HepG2 (cell line): ENCODE results near the gene HDGFL2. TPM values are rescaled to one million over a fixed set of nuclear protein-coding genes. Genes with fewer than 3 reads are reported as not detected.

Experiments used
- CTCF ChIP-seq: sonication (generic); formaldehyde crosslinking; IDR thresholded peaks from 2 replicates; pipeline ENCODE4 v1.5.0; 2020; ENCODE audit warnings: mild to moderate bottlenecking, missing genetic modification reagents, moderate library complexity
- HNF4G ChIP-seq, 2 experiments: sonication (generic) in 1 of 2; formaldehyde crosslinking in 1 of 2; IDR thresholded peaks; 2 replicates each; pipeline versions ENCODE4 v1.4.0 to v1.6.1; 2011 to 2020; ENCODE audit warnings: borderline replicate concordance in 2 of 2, low read depth in 2 of 2, mild to moderate bottlenecking in 2 of 2, low read length in 1 of 2, missing genetic modification reagents in 1 of 2, moderate library complexity in 1 of 2
- JUNB ChIP-seq: sonication (generic); formaldehyde crosslinking; IDR thresholded peaks from 2 replicates; pipeline ENCODE4 v1.8.0; 2022; ENCODE audit warnings: missing genetic modification reagents, mild to moderate bottlenecking, borderline replicate concordance
- KDM2A ChIP-seq: sonication (generic); formaldehyde crosslinking; IDR thresholded peaks from 2 replicates; pipeline ENCODE4 v1.4.0; 2020; ENCODE audit warnings: low read depth, missing genetic modification reagents, borderline replicate concordance
- RXRA ChIP-seq: sonication (generic); formaldehyde crosslinking; IDR thresholded peaks from 2 replicates; pipeline ENCODE4 v1.5.1; 2020; ENCODE audit warnings: missing genetic modification reagents
- RXRB ChIP-seq: IDR thresholded peaks from 2 replicates; pipeline ENCODE4 v1.6.1; 2016; ENCODE audit warnings: borderline replicate concordance, missing genetic modification reagents, missing compliant biosample characterization
- SAP130 ChIP-seq: IDR thresholded peaks from 2 replicates; pipeline ENCODE4 v1.6.1; 2016; ENCODE audit warnings: low read depth
- SMYD3 ChIP-seq: sonication (generic); formaldehyde crosslinking; IDR thresholded peaks from 2 replicates; pipeline ENCODE4 v1.8.1; 2023; ENCODE audit warnings: mild to moderate bottlenecking, missing genetic modification reagents
- SP4 ChIP-seq: sonication (generic); formaldehyde crosslinking; IDR thresholded peaks from 2 replicates; pipeline ENCODE4 v1.8.1; 2023; ENCODE audit warnings: mild to moderate bottlenecking, missing genetic modification reagents
- TEAD3 ChIP-seq: optimal IDR thresholded peaks from 2 replicates; pipeline ENCODE3; 2016; ENCODE audit warnings: borderline replicate concordance
- ZNF17 ChIP-seq: sonication (generic); formaldehyde crosslinking; IDR thresholded peaks from 2 replicates; pipeline ENCODE4 v1.5.0; 2020; ENCODE audit warnings: mild to moderate bottlenecking, missing genetic modification reagents
- ZNF430 ChIP-seq: sonication (generic); formaldehyde crosslinking; IDR thresholded peaks from 2 replicates; pipeline ENCODE4 v1.9.0; 2021; ENCODE audit warnings: mild to moderate bottlenecking, missing genetic modification reagents
- ZNF547 ChIP-seq: sonication (generic); formaldehyde crosslinking; IDR thresholded peaks from 2 replicates; pipeline ENCODE4 v1.5.1; 2020; ENCODE audit warnings: mild to moderate bottlenecking, missing genetic modification reagents
- ZNF619 ChIP-seq: sonication (generic); formaldehyde crosslinking; IDR thresholded peaks from 2 replicates; pipeline ENCODE4 v1.4.0; 2020; ENCODE audit warnings: mild to moderate bottlenecking, missing genetic modification reagents
- polyA plus RNA-seq, 8 experiments: library from polyadenylated mRNA; depleted of rRNA in 3 of 8; stranded (reverse) in 7 of 8; unstranded in 1 of 8; fragments of >200 nt; fragmentation: Illumina TruSeq in 4 of 8; extraction: Trizol in 4 of 8; gene quantifications; 2 replicates each; pipeline versions ENCODE4 v1.2.1 to v1.2.3, GENCODE V29; 2011 to 2016; ENCODE audit warnings: low read depth in 4 of 8, missing spikeins in 1 of 8, mixed read lengths in 1 of 8; ENCODE audit not compliant: insufficient read depth in 1 of 8
- total RNA-seq, 5 experiments: library from RNA; depleted of rRNA; stranded (reverse); fragments of >200 nt; fragmentation: Illumina TruSeq; extraction: Trizol; gene quantifications; 2 replicates each; pipeline ENCODE4 v1.2.3, GENCODE V29; 2016; ENCODE audit warnings: low read depth in 1 of 5
- TF ChIP-seq, protein P1 (sequence below): sonication (generic); formaldehyde crosslinking; IDR thresholded peaks from 2 replicates; pipeline ENCODE4 v1.4.0; 2020; ENCODE audit warnings: missing genetic modification reagents, borderline replicate concordance
- TF ChIP-seq, protein P2 (sequence below): conservative IDR thresholded peaks from 2 replicates; pipeline ENCODE4 v1.6.1; 2018; ENCODE audit warnings: missing genetic modification reagents
- TF ChIP-seq, protein P3 (sequence below): sonication (generic); formaldehyde crosslinking; IDR thresholded peaks from 2 replicates; pipeline ENCODE4 v1.8.0; 2022; ENCODE audit warnings: mild to moderate bottlenecking, missing genetic modification reagents

The HDGFL2 gene
- total and polyA plus RNA-seq, 2 of the 13 experiments (the other 11 are each of a cell fraction or from before 2014, with no cell fraction given) = 20.0 to 51.1 TPM

GRCh38 chr19:4456843-4457653, 15.0 kb upstream of the HDGFL2 start (continued):
- TF ChIP-seq, protein P1, sequence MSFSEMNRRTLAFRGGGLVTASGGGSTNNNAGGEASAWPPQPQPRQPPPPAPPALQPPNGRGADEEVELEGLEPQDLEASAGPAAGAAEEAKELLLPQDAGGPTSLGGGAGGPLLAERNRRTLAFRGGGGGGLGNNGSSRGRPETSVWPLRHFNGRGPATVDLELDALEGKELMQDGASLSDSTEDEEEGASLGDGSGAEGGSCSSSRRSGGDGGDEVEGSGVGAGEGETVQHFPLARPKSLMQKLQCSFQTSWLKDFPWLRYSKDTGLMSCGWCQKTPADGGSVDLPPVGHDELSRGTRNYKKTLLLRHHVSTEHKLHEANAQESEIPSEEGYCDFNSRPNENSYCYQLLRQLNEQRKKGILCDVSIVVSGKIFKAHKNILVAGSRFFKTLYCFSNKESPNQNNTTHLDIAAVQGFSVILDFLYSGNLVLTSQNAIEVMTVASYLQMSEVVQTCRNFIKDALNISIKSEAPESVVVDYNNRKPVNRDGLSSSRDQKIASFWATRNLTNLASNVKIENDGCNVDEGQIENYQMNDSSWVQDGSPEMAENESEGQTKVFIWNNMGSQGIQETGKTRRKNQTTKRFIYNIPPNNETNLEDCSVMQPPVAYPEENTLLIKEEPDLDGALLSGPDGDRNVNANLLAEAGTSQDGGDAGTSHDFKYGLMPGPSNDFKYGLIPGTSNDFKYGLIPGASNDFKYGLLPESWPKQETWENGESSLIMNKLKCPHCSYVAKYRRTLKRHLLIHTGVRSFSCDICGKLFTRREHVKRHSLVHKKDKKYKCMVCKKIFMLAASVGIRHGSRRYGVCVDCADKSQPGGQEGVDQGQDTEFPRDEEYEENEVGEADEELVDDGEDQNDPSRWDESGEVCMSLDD = no peak
- TF ChIP-seq ZNF430 (CRISPR knock-in tag) (0 out of 2 replicates have a peak, but pooled peaks have one; percentile 7), ZNF619 (CRISPR knock-in tag) (no peak), ZNF547 (CRISPR knock-in tag) (no peak), SMYD3 (CRISPR knock-in tag) (no peak), ZNF17 (no peak), JUNB (CRISPR knock-in tag) (no peak), SP4 (CRISPR knock-in tag) (0 out of 2 replicates have a peak, but pooled peaks have one; percentile 3), CTCF (no peak), RXRA (peak; percentile 50), HNF4G (IDR thresholded peaks at IDR 0.05; ENCODE audit: borderline replicate concordance, low read depth, low read length) (no peak), HNF4G (CRISPR knock-in tag; IDR thresholded peaks at IDR 0.05; ENCODE audit: borderline replicate concordance, low read depth) (no peak), SAP130 (CRISPR knock-in tag) (peak; percentile 43), KDM2A (CRISPR knock-in tag) (0 out of 2 replicates have a peak, but pooled peaks have one; percentile 15), RXRB (CRISPR knock-in tag) (no peak), TEAD3 (no peak)
- TF ChIP-seq, protein P2, sequence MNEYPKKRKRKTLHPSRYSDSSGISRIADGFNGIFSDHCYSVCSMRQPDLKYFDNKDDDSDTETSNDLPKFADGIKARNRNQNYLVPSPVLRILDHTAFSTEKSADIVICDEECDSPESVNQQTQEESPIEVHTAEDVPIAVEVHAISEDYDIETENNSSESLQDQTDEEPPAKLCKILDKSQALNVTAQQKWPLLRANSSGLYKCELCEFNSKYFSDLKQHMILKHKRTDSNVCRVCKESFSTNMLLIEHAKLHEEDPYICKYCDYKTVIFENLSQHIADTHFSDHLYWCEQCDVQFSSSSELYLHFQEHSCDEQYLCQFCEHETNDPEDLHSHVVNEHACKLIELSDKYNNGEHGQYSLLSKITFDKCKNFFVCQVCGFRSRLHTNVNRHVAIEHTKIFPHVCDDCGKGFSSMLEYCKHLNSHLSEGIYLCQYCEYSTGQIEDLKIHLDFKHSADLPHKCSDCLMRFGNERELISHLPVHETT (CRISPR knock-in tag) = 0 out of 2 replicates have a peak, but pooled peaks have one; percentile 9
- TF ChIP-seq, protein P3, sequence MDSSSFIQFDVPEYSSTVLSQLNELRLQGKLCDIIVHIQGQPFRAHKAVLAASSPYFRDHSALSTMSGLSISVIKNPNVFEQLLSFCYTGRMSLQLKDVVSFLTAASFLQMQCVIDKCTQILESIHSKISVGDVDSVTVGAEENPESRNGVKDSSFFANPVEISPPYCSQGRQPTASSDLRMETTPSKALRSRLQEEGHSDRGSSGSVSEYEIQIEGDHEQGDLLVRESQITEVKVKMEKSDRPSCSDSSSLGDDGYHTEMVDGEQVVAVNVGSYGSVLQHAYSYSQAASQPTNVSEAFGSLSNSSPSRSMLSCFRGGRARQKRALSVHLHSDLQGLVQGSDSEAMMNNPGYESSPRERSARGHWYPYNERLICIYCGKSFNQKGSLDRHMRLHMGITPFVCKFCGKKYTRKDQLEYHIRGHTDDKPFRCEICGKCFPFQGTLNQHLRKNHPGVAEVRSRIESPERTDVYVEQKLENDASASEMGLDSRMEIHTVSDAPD (CRISPR knock-in tag) = no peak
